NCI-H526 (cell line): ENCODE data around the gene GNG4.

Source experiments
- DNase-seq, 2 experiments: peaks; one replicate each; lab custom pipeline; 2025; lab: John Stamatoyannopoulos, UW

The GNG4 gene

DNA sequence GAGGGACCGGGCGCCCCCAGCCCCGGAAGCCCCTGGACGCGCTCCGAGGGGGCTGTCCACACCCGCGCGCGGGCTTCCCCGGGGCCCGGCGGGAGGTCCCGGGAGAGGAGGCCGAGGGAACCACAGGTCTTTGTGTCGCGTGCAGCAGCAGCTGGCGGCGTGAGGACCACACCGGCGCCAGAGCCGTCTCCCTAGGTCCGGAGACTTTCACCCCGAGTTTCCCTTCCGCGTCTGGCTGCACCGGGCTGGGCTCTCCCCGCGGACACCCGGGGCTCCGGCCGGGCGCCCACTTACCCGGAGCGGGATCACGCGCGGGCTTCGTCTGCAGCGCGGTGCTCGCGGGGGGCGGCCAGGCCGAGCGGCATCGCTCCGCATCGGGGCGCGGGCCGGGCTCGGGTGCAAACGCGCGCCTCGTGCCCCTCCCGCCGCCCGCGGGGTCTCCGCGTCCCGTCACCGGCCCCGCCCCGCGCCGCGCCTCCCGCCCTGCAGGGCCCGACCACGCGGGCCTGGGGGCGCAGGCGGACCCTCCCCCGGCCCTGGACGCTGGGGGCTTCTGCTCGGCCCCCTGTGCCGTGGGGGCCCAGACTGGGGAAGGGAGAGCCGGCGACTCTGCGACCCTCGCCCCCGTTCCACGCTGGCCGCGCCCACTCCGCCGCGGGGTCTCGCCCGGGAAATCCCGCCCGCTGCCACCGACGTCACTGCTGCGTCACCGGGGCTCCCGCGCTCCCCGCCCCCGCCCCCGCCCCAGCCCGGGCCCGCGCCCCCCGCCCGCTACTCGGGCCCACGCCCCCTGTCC lies at the start of gene GNG4:
Gene GNG4 (minus strand): TSS at position 417 of the 796 bp plus-strand sequence. CDS start 65,946 bp downstream, outside the sequence.
- peak in 1 of 2 experiments; percentile 71 for DNase-seq

DNA sequence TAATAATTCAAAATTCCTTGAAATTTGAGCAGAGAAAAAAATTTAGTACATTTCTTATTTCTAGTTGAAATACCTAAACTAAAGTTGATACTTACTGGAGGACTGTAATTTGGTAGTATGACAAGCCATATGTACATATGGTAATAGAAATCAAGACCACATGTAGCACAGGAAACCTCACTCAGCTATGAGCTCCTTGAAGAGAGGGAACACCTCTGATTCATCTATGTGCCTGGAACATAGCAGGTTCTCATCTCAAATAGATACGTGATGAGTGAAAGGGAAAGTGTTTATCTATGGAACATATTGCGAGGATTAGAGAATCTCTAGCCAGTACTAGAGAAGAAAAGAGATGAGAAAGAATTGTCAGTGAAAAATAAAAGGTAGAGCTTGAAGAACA lies 47.9 kb upstream of the GNG4 start:
- DNase-seq: no peak

DNA sequence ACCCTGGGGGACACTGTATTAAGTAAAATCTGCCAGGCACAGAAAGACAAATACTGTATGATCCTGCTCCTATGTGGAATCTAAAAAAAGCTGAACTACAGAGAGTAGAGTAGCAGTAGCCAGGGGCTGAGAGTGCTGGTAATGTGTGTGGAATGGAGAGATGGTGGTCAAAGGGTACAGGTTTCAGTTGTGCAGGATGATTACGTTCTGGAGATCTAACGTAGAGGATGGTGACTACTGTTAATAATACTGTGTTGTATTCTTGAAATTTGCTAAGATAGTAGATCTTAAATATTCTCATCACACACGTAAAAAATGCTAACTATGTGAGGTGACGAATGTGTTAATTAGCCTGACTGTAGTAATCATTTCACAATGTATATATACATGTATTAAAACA lies 39.8 kb upstream of the GNG4 start:
- DNase-seq: no peak

DNA sequence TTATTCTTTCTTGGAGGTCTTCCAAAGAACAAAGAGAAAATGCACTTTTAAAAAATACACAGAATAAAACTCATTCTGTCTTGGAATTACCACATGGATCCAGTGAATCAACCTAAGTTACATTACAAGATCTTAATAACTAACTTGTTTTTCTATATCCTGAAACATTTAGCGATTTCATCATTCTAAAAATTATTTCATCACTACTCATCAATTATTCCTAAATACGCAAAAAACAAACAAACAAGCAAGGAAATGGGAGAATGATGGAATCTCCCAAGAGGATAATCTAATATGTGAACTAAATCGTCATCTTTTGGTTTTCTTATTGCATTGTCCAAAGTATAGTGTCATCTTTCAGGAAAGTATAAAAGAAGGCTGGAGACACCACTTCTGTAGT lies 38.5 kb upstream of the GNG4 start:
- DNase-seq: no peak

DNA sequence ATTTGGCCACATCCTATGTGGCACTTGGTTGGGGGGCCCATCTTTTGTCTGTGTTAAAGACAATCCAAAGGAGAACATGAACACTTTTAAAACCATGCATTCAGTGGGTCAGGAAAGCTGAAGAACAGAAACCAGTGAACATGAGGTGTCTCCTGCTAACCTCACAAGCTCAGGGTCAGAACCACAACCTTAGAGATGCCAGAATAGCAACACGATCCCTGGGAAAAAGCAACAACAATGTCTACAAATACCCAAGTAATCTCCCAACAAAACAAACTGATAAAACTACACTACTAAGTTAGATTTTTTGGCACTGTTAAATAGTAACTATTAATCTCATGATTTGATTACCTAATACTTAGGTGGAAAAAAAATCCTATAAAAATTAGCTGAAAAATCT lies 34.1 kb upstream of the GNG4 start:
- no peak for DNase-seq

- DNase-seq: no peak
Observed at GRCh38 chr1:235682216-235682615, 32.6 kb upstream of the GNG4 start.

- DNase-seq: no peak
Observed at GRCh38 chr1:235679644-235680043, 30.1 kb upstream of the GNG4 start.

GRCh38 chr1:235679005-235679404 lies 29.4 kb upstream of the GNG4 start:
- DNase-seq: no peak

DNA sequence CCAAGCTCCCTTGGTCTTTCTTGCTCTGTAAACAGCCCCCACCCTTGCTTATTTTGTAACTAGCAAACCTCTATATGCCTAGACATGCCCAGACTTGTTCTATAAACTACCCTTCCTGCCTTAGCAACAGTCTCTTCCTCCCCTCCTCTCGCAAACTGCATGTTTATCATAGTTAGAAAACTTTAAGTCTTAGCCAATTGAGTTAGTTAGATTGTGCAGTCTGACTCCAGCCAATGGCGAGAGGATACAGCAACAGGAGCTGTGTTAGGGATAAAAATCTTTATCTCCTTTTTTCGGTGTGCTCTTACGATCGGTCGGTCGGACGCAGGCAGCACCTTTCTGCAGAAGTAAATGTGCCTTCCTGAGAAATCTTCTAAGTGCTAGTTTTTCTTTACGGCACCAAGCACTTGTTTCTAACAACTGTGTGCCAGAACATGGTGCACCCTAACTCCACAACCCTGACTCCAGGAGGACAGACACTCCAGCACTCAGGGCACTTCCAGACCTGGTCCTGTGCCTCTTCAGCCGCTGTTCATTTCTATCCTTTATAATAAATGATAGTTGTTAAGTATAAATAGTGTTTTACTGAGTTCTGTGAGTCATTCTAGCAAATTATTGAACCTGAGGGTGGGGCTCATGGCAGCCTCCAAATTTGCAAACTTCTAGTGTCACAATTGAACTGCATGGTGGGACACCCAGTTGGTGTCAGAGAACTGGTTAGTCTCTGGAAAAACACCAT lies 25.7 kb upstream of the GNG4 start:
- no peak for DNase-seq

DNA sequence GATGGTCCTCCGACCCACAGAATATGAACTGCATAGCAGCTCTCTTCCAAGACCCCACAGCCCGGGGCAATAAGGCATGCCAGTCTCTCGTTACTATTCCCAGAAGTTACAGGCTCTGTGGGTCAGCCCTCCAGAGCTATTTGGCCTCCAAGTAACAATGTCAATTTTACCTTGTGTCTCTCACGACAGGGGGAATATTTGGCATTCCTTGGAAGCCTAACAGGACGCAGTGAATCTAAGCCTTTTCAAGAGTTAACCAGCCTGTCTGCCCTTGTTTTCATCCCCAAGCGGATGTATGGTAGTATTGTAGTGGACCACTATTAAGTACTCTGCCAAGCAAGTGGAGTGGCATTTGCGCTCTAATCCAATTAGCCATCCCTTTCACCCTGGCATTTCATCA lies 24.4 kb upstream of the GNG4 start:
- DNase-seq: no peak

GRCh38 chr1:235671992-235672391 lies 22.4 kb upstream of the GNG4 start:
- DNase-seq: no peak

DNA sequence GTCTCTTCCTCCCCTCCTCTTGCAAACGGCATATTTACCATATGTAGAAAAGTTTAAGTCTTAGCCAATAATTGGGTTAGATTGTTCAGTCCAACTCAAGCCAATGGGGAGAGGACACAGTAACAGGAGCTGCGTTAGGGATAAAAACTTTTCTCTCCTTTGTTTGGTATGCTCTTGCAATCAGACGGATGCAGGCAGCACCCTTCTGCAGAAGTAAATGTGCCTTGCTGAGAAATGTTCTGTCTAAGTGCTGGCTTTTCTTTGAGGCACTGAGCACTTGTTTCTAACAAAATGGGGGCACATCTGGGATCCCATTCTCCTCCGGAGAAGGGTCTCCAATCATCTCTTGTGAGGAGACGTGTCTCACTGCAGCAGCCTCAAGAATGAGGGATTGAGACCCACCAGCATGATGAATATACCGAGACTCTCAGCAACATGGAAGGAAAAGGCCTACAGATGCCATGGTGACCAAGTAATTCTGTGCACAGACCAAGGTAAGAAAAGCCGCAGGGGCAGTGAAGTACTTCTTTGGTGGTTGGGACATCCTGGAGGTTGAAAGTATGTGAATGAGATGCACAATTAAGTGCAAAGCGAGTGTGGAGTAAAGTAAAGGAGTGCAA lies 20.7 kb upstream of the GNG4 start:
- DNase-seq: no peak

GRCh38 chr1:235669277-235669676 lies 19.7 kb upstream of the GNG4 start:
- no peak for DNase-seq

DNA sequence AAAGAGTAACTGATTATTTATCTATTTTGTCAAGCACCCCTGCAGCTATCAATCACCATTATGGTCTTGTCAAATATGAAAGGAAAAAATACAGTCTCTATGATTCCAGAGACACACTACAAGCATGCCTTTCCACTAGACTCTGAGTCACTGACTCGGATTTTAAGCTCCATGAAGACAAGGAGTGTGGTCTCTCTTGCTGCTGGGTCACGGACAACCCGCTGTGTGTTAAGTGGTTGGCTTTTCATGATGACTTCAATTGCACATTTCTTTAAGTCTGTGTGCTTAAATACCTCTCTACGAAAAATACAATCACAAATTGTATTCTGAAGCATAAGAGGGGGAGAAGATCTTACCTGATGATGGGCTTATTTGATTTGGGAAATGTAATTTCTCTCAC lies 14.0 kb upstream of the GNG4 start:
- no peak for DNase-seq

DNA sequence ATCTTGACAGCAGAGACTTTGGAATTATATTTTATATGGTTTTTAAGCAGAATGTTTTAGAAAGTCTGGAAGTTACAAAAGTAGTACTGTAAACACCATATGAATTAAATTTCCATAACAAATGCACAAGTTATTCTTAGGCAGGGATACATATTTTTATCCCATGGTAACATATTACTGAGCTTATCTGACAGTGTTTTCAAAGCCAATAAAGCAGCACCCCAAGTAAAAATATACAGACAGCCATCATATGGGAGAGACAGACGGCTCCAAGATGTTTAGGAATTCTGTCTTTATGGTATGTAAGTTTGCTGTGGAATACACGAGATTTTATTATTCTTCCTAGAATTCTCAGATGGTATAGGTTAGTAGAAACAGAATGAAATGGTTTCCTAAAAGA lies 12.0 kb upstream of the GNG4 start:
- DNase-seq: no peak

- no peak for DNase-seq
Observed at GRCh38 chr1:235659186-235659771, 9.7 kb upstream of the GNG4 start.

DNA sequence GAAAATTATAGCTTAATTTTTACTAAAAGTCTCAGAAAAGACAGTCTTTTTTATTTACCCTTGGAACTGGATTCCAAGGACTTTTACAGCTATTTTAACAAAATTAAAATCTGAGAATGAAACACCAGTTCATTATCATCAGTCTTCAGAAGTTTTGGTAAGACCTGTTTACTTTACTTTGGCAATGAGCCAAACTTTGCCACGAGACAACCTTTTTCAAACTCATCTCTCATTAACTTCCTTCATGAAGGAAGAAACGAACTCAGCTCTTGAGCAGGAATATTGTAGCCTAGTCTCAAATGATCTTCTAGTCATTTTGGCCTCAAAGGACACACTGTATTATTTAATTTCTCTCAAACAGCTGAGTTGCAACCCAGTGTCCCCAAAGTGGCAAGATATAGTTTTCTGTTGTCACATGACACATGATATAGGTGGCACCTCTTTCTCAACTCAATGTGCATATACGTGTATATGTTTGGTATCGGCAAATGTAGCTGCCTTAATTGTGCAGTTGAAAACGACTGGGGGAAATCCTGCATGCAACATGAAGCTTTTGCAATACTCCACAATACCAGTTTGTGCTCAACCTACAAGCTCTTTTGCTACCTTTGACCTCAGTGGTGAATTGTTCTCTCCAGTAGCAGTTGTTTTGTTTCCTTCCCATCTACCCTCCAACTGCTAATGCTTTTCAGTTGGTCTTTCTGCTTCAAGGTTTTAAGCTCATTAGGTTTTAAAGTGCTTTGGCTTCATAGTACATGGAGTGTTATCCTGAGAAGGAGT lies 8.4 kb upstream of the GNG4 start:
- DNase-seq: no peak

DNA sequence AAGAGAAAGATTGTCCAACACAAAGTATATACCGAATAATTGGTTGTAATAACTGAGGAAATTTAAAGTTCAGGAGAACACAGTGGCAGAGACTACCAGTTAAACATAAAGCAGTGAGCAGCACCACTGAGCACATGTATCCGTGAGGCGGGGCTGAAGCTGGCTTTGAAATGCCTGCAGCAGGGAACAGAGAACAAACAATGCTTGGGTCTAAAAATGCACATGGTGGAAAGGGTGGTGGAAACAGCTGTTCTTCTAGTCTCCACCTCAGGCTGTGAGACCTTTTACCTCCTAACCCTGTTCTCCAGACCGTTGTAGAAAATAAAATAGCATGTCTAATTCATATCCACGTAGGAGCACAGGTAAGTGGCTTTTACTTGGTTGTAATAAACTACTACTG lies 7.7 kb upstream of the GNG4 start:
- DNase-seq: no peak

- no peak for DNase-seq
Observed at GRCh38 chr1:235652364-235652763, 2.8 kb upstream of the GNG4 start.

DNA sequence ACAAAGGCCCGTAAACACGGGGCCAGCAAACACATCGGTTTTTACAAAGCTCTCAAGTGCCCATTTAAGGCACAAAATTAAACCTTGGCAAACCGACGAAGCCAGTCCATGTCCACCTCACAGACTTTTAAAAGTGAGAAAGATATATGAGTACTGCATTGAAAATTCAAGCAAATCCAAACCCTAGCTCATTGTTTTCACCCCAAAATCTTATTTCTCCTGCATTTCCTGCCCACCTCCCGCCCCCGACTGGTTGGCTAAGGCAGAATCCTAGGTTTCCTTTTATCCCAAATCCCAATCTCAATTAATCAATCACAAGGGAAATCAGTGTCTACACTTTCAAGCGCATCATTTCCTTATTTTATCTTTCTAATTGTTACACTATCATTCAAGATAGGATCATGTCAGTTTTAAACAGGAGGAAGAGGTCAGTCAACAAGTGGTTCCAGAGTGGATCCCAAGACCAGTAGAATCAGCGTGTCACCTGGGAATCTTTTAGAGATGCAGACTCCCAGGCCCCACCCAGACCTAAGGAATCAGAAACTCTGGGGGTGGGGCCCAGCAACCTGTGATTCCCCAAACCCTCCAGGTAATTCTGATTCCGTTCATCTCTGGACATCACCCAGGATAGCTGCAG lies 1.7 kb upstream of the GNG4 start:
- DNase-seq: no peak
